Measurements from ENCODE around the gene HES7. TPM values are rescaled to one million over a fixed set of nuclear protein-coding genes. Genes with fewer than 3 reads are reported as not detected.

Gene HES7
- total RNA-seq, 1 experiment from 2014 or later, result 0.61 TPM

- no peak for TF ChIP-seq CTCF (IDR thresholded peaks at IDR 0.05 in 2 of 3, conservative IDR thresholded peaks at IDR 0.05 in 1 of 3; ENCODE audit: borderline replicate concordance in 1 of 3, insufficient read depth in 1 of 3, low read depth in 2 of 3, low read length in 2 of 3)
- TF ChIP-seq CBX3 (IDR thresholded peaks at IDR 0.05; ENCODE audit: low read depth), result no peak
- TF ChIP-seq MAX (IDR thresholded peaks at IDR 0.05), result no peak
- no peak for TF ChIP-seq SP1 (IDR thresholded peaks at IDR 0.05; ENCODE audit: low read depth)
- no peak for TF ChIP-seq CEBPB (IDR thresholded peaks at IDR 0.05; ENCODE audit: low read depth)
- no peak for TF ChIP-seq POLR2A (IDR thresholded peaks at IDR 0.05; ENCODE audit: borderline replicate concordance, extremely low read depth, insufficient read depth, insufficient read length)
- TF ChIP-seq YY1 (IDR thresholded peaks at IDR 0.05; ENCODE audit: extremely low read depth, insufficient replicate concordance, low read depth, low read length), result no peak
Observed at GRCh38 chr17:8144401-8145231, 20.7 kb upstream of the HES7 start (continued).

- H3K4me3 ChIP-seq (replicated peaks in 1 of 2; ENCODE audit: low read depth in 1 of 2, low read length in 2 of 2), result no peak overlapping the region
- peaks cover 7 to 24% of the 10 kb centered on the region in 2 experiments for H3K4me1 ChIP-seq (ENCODE audit: control insufficient read depth in 1 of 2, insufficient read depth in 2 of 2, low read length in 2 of 2)
- no peaks in the 10 kb centered on the region for H3K9me3 ChIP-seq (ENCODE audit: control insufficient read depth in 1 of 2, insufficient read depth in 1 of 2, low read depth in 1 of 2, low read length in 2 of 2)
- POLR2A ChIA-PET, result interaction anchor here (0.6 to 0.8 kb wide), 3 partner anchors 8 to 30 kb away, joined by 3 to 4 read pairs (median 3); partner anchors contain the start of gene PER1
- RAD21 ChIA-PET (ENCODE audit: low non-redundant PET in 1 of 2, low total read pairs in 2 of 2, uncharacterized antibody in 2 of 2, unreplicated experiment in 2 of 2), result no interaction called here
- H3K36me3 ChIP-seq (ENCODE audit: control insufficient read depth in 1 of 2, insufficient read depth in 2 of 2, low read length in 2 of 2), result peaks cover 38 to 67% of the 10 kb centered on the region in 2 experiments
- CTCF ChIA-PET, result no interaction called here
- no peaks in the 10 kb centered on the region for H3K79me2 ChIP-seq (ENCODE audit: insufficient read depth, low read length)
- H3K4me2 ChIP-seq (ENCODE audit: low read length), result no peak overlapping the region
- no peak overlapping the region for H3K27ac ChIP-seq (ENCODE audit: low read depth, low read length)
- intact Hi-C loops (cut with micrococcal nuclease), result no loop called here
- 0 out of 2 replicates have a peak, but pooled peaks cover 6% of the 10 kb centered on the region for H4K20me1 ChIP-seq (ENCODE audit: insufficient read depth)
- BruUV-seq (replicated peaks), result no TSS peak
- ATAC-seq (no peak), DNase-seq (ENCODE audit: low read depth, low spot score) (no peak)
- no peak overlapping the region for H3K9ac ChIP-seq (ENCODE audit: low read length)
- H2AFZ ChIP-seq (ENCODE audit: low read depth, low read length, poor library complexity, severe bottlenecking), result no peak overlapping the region
- no peaks in the 10 kb centered on the region for H3K9me2 ChIP-seq (ENCODE audit: insufficient read depth)
- H3K27me3 ChIP-seq (ENCODE audit: insufficient read depth, low read length), result no peaks in the 10 kb centered on the region
- TF ChIP-seq POLR2AphosphoS5 (IDR thresholded peaks at IDR 0.05; ENCODE audit: low read depth, low read length), result no peak
- no peak for TF ChIP-seq MAX (IDR thresholded peaks at IDR 0.05)
- no peak for TF ChIP-seq FOSL1 (IDR thresholded peaks at IDR 0.05; ENCODE audit: low read depth)
- TF ChIP-seq SP1 (IDR thresholded peaks at IDR 0.05; ENCODE audit: low read depth), result no peak
- TF ChIP-seq TCF7L2 (IDR thresholded peaks at IDR 0.05; ENCODE audit: borderline replicate concordance, extremely low read depth, insufficient read depth, insufficient read length), result no peak
- TF ChIP-seq CBX3 (IDR thresholded peaks at IDR 0.05; ENCODE audit: low read depth), result no peak
- TF ChIP-seq ELF1 (IDR thresholded peaks at IDR 0.05; ENCODE audit: borderline replicate concordance, low read depth), result no peak
- no peak for TF ChIP-seq EZH2 (IDR thresholded peaks at IDR 0.05)
- no peak for TF ChIP-seq RAD21 (IDR thresholded peaks at IDR 0.05; ENCODE audit: low read depth)
- no peak for TF ChIP-seq CTCF (IDR thresholded peaks at IDR 0.05 in 2 of 3, conservative IDR thresholded peaks at IDR 0.05 in 1 of 3; ENCODE audit: borderline replicate concordance in 1 of 3, insufficient read depth in 1 of 3, low read depth in 2 of 3, low read length in 2 of 3)
- no peak for TF ChIP-seq EZH2phosphoT487 (IDR thresholded peaks at IDR 0.05; ENCODE audit: borderline replicate concordance)
Observed at GRCh38 chr17:8143581-8144400, 19.9 kb upstream of the HES7 start.
